Liver (tissue), 9 donors: ENCODE results near the gene ADGRD1. TPM values are rescaled to one million over a fixed set of nuclear protein-coding genes. Genes with fewer than 3 reads are reported as not detected.

Source experiments
- DNase-seq: peaks from one replicate; pipeline ENCODE4 v3.0.0-alpha.2; 2017; ENCODE audit warnings: low spot score
- H3K27ac ChIP-seq, 2 donors: one replicate each; pipeline ENCODE4 v1.7.0; 2013; ENCODE audit warnings: inconsistent platforms in 2 of 2, low read length in 2 of 2, control low read depth in 1 of 2, low read depth in 1 of 2, mild to moderate bottlenecking in 1 of 2
- H3K27me3 ChIP-seq, 4 donors: one replicate each; pipeline versions ENCODE4 v1.6.1 to v1.7.0; 2013; ENCODE audit warnings: low read length in 3 of 4, inconsistent platforms in 1 of 4, mild to moderate bottlenecking in 1 of 4, moderate library complexity in 1 of 4; ENCODE audit not compliant: control insufficient read depth in 4 of 4, insufficient read depth in 4 of 4
- H3K36me3 ChIP-seq, 4 donors: one replicate each; pipeline versions ENCODE4 v1.6.1 to v1.7.0; 2013; ENCODE audit warnings: low read length in 3 of 4, mild to moderate bottlenecking in 3 of 4, low read depth in 1 of 4, moderate library complexity in 1 of 4; ENCODE audit not compliant: control insufficient read depth in 4 of 4, insufficient read depth in 3 of 4
- H3K4me1 ChIP-seq, 4 donors: one replicate each; pipeline versions ENCODE4 v1.6.1 to v1.7.0; 2013; ENCODE audit warnings: low read length in 3 of 4, mild to moderate bottlenecking in 3 of 4, moderate library complexity in 1 of 4; ENCODE audit not compliant: control insufficient read depth in 4 of 4, insufficient read depth in 4 of 4
- H3K4me3 ChIP-seq, 3 donors: one replicate each; pipeline versions ENCODE4 v1.6.1 to v1.7.0; 2013; ENCODE audit warnings: low read length in 3 of 3, control low read depth in 1 of 3, low read depth in 1 of 3, mild to moderate bottlenecking in 1 of 3
- H3K9ac ChIP-seq, 2 donors: one replicate each; pipeline ENCODE4 v1.7.0; 2013; ENCODE audit warnings: low read length in 2 of 2, mild to moderate bottlenecking in 2 of 2, moderate library complexity in 2 of 2, control low read depth in 1 of 2, low read depth in 1 of 2
- H3K9me3 ChIP-seq, 4 donors: one replicate each; pipeline versions ENCODE4 v1.6.1 to v1.7.0; 2013; ENCODE audit warnings: low read length in 3 of 4; ENCODE audit not compliant: control insufficient read depth in 4 of 4
- ATF3 ChIP-seq: IDR thresholded peaks from 2 replicates; pipeline ENCODE4 v1.6.1; 2016; ENCODE audit warnings: antibody characterized with exemption
- CTCF ChIP-seq: fragments of 150-350 bp; IDR thresholded peaks from 2 replicates; pipeline ENCODE4 v1.5.1; 2017; ENCODE audit warnings: improper control_type of control experiment, low read depth, low read length; ENCODE audit not compliant: missing input control
- EGR1 ChIP-seq, 2 donors: IDR thresholded peaks; 2 replicates each; pipeline ENCODE4 v1.6.1; 2016 to 2018; ENCODE audit warnings: antibody characterized with exemption in 2 of 2, low read depth in 2 of 2
- FOXA2 ChIP-seq: IDR thresholded peaks from 2 replicates; pipeline ENCODE4 v1.6.1; 2016; ENCODE audit warnings: antibody characterized with exemption
- GABPA ChIP-seq, 2 donors: IDR thresholded peaks in 1 of 2; conservative IDR thresholded peaks in 1 of 2; 2 replicates each; pipeline ENCODE4 v1.6.1; 2016; ENCODE audit warnings: antibody characterized with exemption in 2 of 2, mild to moderate bottlenecking in 1 of 2, moderate library complexity in 1 of 2
- HNF4A ChIP-seq, 2 donors: conservative IDR thresholded peaks; 2 replicates each; pipeline ENCODE4 v1.6.1; 2016; ENCODE audit warnings: antibody characterized with exemption in 2 of 2, mild to moderate bottlenecking in 2 of 2
- HNF4G ChIP-seq: IDR thresholded peaks from 2 replicates; pipeline ENCODE4 v1.6.1; 2016; ENCODE audit warnings: antibody characterized with exemption
- JUND ChIP-seq, 2 donors: IDR thresholded peaks; 2 replicates each; pipeline ENCODE4 v1.6.1; 2016; ENCODE audit warnings: antibody characterized with exemption in 2 of 2
- MAX ChIP-seq: IDR thresholded peaks from 2 replicates; pipeline ENCODE4 v1.6.1; 2016; ENCODE audit warnings: antibody characterized with exemption
- NR2F2 ChIP-seq: IDR thresholded peaks from 2 replicates; pipeline ENCODE4 v1.6.1; 2016; ENCODE audit warnings: antibody characterized with exemption
- RAD21 ChIP-seq, 2 donors: IDR thresholded peaks; 2 replicates each; pipeline ENCODE4 v1.6.1; 2016; ENCODE audit warnings: antibody characterized with exemption in 2 of 2, mild to moderate bottlenecking in 2 of 2
- REST ChIP-seq: IDR thresholded peaks from 2 replicates; pipeline ENCODE4 v1.6.1; 2016; ENCODE audit warnings: antibody characterized with exemption, mild to moderate bottlenecking
- RXRA ChIP-seq, 2 donors: IDR thresholded peaks; 2 replicates each; pipeline ENCODE4 v1.6.1; 2017 to 2018; ENCODE audit warnings: antibody characterized with exemption in 2 of 2, mild to moderate bottlenecking in 1 of 2
- SP1 ChIP-seq: IDR thresholded peaks from 2 replicates; pipeline ENCODE4 v1.6.1; 2018; ENCODE audit warnings: antibody characterized with exemption, mild to moderate bottlenecking
- YY1 ChIP-seq: IDR thresholded peaks from 2 replicates; pipeline ENCODE4 v1.6.1; 2016; ENCODE audit warnings: antibody characterized with exemption, mild to moderate bottlenecking
- WGBS: extraction: QIAGEN DNeasy Blood & Tissue Kit; methylation state at CpG from one replicate; pipeline ENCODE4 v1.1.7; 2013; 5-methylcytosine and 5-hydroxymethylcytosine counted together
- polyA plus RNA-seq, 2 donors: library from polyadenylated mRNA; stranded (reverse) in 1 of 2; unstranded in 1 of 2; fragments of 200-250 nt in 1 of 2; fragments of >200 nt in 1 of 2; fragmentation: Nextera tagmentation in 1 of 2; extraction: Ambion mirVana in 1 of 2; gene quantifications; one replicate each; pipeline versions ENCODE4 v1.2.1 to v1.2.3, GENCODE V29; 2013 to 2015
- total RNA-seq, 2 donors: library from RNA; depleted of rRNA; stranded (reverse); fragments of >200 nt; gene quantifications; one replicate each; pipeline ENCODE4 v1.2.3, GENCODE V29; 2014
- TF ChIP-seq, protein P1 (sequence below): IDR thresholded peaks from 2 replicates; pipeline ENCODE4 v1.6.1; 2016; ENCODE audit warnings: antibody characterized with exemption
- donor health status: healthy.
- donor health status: healthy.
- donor health status: healthy.
- donor health status: healthy.
- donor health status: healthy.

The ADGRD1 gene
- total and polyA plus RNA-seq, 4 donors: 2.7 to 7.1 (median 4.6) TPM

DNA sequence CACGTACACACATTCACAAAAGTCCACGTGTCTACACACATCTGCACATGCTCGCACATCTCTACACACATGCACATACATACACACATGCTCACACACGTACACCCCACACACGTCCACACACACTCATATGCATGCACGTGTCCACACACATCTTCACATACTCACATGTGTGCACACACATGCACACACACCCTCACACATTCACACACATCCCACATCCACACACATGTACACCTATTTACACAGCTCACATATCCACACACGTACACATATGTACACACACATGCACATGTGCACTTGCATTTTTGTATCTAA lies 3.6 kb downstream of the ADGRD1 start:
- DNase-seq: no peak
- peaks cover 3 to 12% (median 8%) of the 10 kb centered on the region in 4 donors for H3K4me1 ChIP-seq
- TF ChIP-seq HNF4G (no peak), MAX (no peak), GABPA (IDR thresholded peaks at IDR 0.05 in 1 of 2, conservative IDR thresholded peaks at IDR 0.05 in 1 of 2) (no peak), REST (no peak)
- no peaks in the 10 kb centered on the region for H3K36me3 ChIP-seq
- no peaks in the 10 kb centered on the region for H3K9me3 ChIP-seq
- no peak overlapping the region for H3K27ac ChIP-seq
- H3K4me3 ChIP-seq: no peak overlapping the region
- WGBS: 97% methylated on average over 7 of the region's 7 CpGs
- no peak overlapping the region for H3K9ac ChIP-seq
- H3K27me3 ChIP-seq: no peaks in the 10 kb centered on the region

DNA sequence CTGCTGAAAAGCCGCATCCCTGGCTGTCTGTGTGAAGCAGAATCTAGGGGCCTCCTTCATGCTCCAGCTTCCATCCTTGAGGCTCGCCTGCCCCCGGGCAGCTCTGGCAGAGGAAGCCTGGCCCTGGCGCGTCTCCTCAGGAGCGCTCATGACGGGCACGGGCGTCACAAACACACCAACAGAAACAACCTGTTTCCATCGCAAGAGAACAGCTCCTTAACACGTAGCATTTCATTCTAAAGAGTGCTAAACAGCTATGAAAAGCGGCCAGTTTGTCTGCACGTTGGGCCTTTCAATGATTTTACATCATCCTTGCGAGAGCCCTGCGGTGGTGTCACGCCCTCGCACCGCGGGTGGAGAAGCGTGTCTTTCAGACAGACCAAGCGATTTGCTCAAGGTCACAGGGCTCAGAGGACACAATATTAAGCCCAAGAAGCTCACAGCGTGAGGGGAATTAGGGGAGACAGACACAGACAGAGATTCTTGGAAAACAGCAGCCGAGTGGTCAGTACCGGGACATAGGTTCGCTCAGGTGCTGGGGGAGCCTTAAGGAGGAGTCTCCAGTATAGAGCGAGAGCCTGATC lies 4.9 kb downstream of the ADGRD1 start:
- no peak overlapping the region for H3K9ac ChIP-seq
- H3K27ac ChIP-seq: no peak overlapping the region
- WGBS: 95% methylated on average over 26 of the region's 26 CpGs
- no peaks in the 10 kb centered on the region for H3K27me3 ChIP-seq
- H3K4me1 ChIP-seq: peaks cover 3 to 10% (median 7%) of the 10 kb centered on the region in 4 donors
- TF ChIP-seq RXRA (IDR thresholded peaks at IDR 0.05) (no peak), EGR1 (IDR thresholded peaks at IDR 0.05; ENCODE audit: low read depth in 2 of 2) (no peak), GABPA (IDR thresholded peaks at IDR 0.05 in 1 of 2, conservative IDR thresholded peaks at IDR 0.05 in 1 of 2) (no peak), HNF4A (conservative IDR thresholded peaks at IDR 0.05) (no peak), HNF4G (no peak), SP1 (no peak), CTCF (no peak), RAD21 (IDR thresholded peaks at IDR 0.05) (no peak), YY1 (no peak), FOXA2 (no peak), ATF3 (no peak), JUND (IDR thresholded peaks at IDR 0.05) (no peak), NR2F2 (no peak)
- TF ChIP-seq, protein P1, sequence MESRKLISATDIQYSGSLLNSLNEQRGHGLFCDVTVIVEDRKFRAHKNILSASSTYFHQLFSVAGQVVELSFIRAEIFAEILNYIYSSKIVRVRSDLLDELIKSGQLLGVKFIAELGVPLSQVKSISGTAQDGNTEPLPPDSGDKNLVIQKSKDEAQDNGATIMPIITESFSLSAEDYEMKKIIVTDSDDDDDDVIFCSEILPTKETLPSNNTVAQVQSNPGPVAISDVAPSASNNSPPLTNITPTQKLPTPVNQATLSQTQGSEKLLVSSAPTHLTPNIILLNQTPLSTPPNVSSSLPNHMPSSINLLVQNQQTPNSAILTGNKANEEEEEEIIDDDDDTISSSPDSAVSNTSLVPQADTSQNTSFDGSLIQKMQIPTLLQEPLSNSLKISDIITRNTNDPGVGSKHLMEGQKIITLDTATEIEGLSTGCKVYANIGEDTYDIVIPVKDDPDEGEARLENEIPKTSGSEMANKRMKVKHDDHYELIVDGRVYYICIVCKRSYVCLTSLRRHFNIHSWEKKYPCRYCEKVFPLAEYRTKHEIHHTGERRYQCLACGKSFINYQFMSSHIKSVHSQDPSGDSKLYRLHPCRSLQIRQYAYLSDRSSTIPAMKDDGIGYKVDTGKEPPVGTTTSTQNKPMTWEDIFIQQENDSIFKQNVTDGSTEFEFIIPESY: no peak
- H3K4me3 ChIP-seq: no peak overlapping the region
- no peaks in the 10 kb centered on the region for H3K36me3 ChIP-seq
- H3K9me3 ChIP-seq: no peaks in the 10 kb centered on the region
- DNase-seq: no peak
